Measurements from ENCODE around the gene IFNL1.

GRCh38 chr19:39247701-39248664 is 48.2 kb upstream of the IFNL1 start:
- TF ChIP-seq CTCF (IDR thresholded peaks at IDR 0.05) (no peak), CBX2 (IDR thresholded peaks at IDR 0.05; ENCODE audit: borderline replicate concordance, low read depth) (no peak), SMC3 (IDR thresholded peaks at IDR 0.05) (no peak), SREBF2 (IDR thresholded peaks at IDR 0.05) (no peak), REST (IDR thresholded peaks at IDR 0.05) (no peak), HDAC2 (IDR thresholded peaks at IDR 0.05) (no peak), KDM5A (IDR thresholded peaks at IDR 0.05) (no peak)
